Measurements from ENCODE around the gene NR4A1.

NR4A1 gene

GRCh38 chr12:52042706-52043385 lies 8.4 kb upstream of the NR4A1 start:
- peak; percentile 17 for DNase-seq

GRCh38 chr12:52043386-52044212 lies 7.6 kb upstream of the NR4A1 start:
- DNase-seq: no peak

GRCh38 chr12:52044292-52044983 lies 6.8 kb upstream of the NR4A1 start:
- DNase-seq: no peak

- no peak for DNase-seq
Observed at GRCh38 chr12:52045794-52046199, 5.4 kb upstream of the NR4A1 start.

GRCh38 chr12:52046859-52047258 lies 4.4 kb upstream of the NR4A1 start:
- no peak for DNase-seq

GRCh38 chr12:52049286-52049685 lies 2.0 kb upstream of the NR4A1 start:
- no peak for DNase-seq

- DNase-seq: no peak
Observed at GRCh38 chr12:52049688-52050087, 1.6 kb upstream of the NR4A1 start.

- peak; percentile 46 for DNase-seq
Observed at GRCh38 chr12:52050116-52050757, 1.0 kb upstream of the NR4A1 start.

GRCh38 chr12:52052468-52053186 lies 1.4 kb downstream of the NR4A1 start:
- peak; percentile 59 for DNase-seq

GRCh38 chr12:52053536-52054209 lies 2.4 kb downstream of the NR4A1 start:
- no peak for DNase-seq

GRCh38 chr12:52054231-52054832 lies 3.1 kb downstream of the NR4A1 start:
- DNase-seq: no peak

GRCh38 chr12:52054833-52055730 lies 3.8 kb downstream of the NR4A1 start:
- no peak for DNase-seq

- no peak for DNase-seq
Observed at GRCh38 chr12:52055731-52056711, 4.8 kb downstream of the NR4A1 start.

- no peak for DNase-seq
Observed at GRCh38 chr12:52056801-52057637, 5.8 kb downstream of the NR4A1 start.

- DNase-seq: no peak
Observed at GRCh38 chr12:52057638-52058576, 6.7 kb downstream of the NR4A1 start.

GRCh38 chr12:52058631-52059361 lies 7.6 kb downstream of the NR4A1 start:
- DNase-seq: peak; percentile 49
